Stimulated activated CD4-positive, alpha-beta T cell treated with anti-CD3 and anti-CD28 coated beads, Interleukin-15, amount 100 ng/mL, for 48 hours (primary cell): Measurements from ENCODE around the gene LIPJ.

Experiments
- DNase-seq, 2 donors: peaks; one replicate each; pipeline ENCODE4 v3.0.0-alpha.2; 2020; ENCODE audit warnings: low read depth in 2 of 2

The LIPJ gene, protein sequence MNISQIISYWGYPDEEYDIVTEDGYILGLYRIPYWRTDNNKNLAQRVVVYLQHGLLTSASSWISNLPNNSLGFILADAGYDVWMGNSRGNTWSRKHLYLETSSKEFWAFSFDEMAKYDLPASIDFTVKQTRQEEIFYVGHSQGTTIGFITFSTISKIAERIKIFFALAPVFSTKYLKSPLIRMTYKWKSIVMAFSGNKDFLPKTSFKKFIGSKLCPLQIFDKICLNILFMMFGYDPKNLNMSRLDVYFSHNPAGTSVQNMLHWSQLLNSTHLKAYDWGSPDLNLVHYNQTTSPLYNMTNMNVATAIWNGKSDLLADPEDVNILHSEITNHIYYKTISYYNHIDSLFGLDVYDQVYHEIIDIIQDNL

DNA sequence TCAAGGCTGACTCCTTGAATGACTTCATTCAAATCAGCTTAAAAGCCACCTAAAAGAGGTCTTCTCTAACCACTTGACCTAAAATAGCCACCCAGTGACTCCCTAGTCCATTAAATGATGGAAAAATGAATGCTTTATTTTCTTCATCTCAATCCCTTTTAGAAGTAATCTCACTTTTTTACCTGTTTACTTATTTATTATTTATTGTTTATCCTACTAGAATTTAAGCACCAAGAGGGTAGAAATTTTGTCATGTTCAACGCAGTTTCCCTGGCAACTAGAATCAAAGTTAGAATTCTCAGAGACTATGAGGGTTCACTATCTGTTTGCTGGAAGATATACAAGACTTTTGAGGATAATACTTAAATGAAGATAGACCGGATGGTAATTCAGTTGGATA is at the start of gene LIPJ:
TSS of gene LIPJ (plus strand) at position 301 of the 400 bp plus-strand sequence. CDS start 3,926 bp downstream, outside the sequence.
- DNase-seq, result no peak

DNA sequence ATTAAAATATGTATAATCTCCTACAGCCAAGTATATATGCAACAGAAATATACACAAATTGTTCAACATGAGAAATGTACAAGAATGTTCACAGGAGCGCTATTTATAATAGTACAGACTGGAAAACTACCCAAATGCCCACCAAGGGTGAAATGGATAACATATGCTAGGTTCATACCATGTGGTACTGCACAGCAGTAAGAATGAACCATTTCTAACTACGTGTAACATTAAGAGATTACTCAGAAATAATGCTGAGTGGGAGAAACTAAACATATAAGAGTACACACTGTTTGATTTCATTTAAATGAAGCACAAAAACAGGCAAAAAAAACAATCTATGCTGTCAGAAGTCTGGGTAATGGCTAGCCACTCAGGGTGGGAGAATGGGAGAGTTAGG is 49.2 kb upstream of the LIPJ start:
- DNase-seq, result no peak

- DNase-seq, result no peak
Observed at GRCh38 chr10:88538048-88538447, 48.5 kb upstream of the LIPJ start.

DNA sequence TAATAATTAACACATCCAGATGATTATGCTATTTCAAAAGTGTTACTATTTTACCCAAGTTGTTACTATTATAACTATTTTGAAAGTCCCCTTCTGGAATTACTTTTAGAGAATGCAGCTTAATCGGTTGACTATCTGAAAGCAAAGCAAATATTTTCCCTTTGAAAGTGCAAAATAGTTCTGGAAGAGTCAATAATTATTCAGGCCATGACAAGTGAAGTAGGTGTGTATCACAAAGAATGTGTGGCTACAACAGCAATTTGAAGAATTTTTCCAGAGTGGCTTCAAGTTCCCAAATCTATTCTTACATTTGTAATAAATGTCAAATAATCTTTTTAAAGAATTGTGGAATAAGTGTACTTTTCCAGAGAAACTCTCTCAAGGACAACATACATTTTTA is 46.2 kb upstream of the LIPJ start:
- DNase-seq, result no peak

GRCh38 chr10:88541116-88541626 is 45.4 kb upstream of the LIPJ start:
- no peak for DNase-seq

DNA sequence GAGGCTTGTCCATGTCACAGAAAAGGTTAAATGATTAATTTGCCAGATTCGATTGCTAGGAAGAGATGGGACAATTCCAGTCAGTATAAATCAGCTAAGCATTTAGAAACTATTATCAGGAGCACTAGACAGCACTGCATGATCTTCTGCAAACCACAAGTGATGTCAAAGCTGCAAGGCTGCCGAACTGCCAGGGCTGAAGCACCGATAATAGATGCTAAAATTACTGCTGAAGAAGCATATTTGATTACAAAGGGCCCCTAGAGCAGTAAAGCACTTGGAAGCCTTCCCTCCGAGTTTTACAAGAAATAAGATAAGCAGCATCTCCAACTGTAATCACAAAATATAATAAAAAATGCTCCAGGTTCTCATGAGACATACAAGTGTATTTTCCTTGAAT is 44.0 kb upstream of the LIPJ start:
- no peak for DNase-seq

GRCh38 chr10:88544140-88544870 is 42.3 kb upstream of the LIPJ start:
- DNase-seq, result no peak

GRCh38 chr10:88545359-88545758 is 41.2 kb upstream of the LIPJ start:
- DNase-seq, result no peak

DNA sequence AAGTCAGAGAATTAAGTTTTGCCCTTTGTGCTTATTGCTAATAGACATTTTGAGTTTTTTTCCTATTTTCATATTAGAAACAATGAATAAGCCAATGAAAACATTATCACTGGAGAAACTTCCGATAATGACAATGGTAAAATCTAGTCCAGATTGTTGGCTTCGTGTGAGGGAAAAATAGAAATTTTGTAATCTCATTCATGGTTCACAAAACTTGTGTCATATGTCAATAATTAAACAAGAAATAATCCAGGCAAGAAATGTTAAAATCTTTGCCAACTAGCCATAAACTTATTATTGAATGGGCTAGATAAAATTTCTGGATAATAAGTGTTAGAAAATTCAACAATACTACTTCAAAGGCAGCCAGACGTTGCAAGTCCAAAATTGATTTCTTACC is 40.1 kb upstream of the LIPJ start:
- no peak for DNase-seq

DNA sequence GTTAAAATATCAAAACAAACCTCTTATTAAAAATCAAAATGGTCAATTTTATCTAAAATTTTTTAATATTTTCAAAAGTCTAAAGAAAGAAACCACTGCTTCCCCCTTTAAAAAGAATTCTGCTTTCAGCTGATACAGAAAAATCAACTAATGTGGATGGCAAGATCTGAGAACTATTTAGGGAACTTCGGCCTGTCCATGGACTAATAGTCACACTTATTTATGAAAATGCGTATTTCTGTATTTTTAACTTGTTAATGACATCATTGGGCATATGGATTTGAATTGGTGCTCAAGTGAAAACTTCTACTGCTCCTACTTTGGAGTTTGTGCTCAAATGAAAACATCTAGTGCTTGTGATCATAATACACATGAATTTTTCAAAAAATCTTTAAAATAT is 35.3 kb upstream of the LIPJ start:
- no peak for DNase-seq

DNA sequence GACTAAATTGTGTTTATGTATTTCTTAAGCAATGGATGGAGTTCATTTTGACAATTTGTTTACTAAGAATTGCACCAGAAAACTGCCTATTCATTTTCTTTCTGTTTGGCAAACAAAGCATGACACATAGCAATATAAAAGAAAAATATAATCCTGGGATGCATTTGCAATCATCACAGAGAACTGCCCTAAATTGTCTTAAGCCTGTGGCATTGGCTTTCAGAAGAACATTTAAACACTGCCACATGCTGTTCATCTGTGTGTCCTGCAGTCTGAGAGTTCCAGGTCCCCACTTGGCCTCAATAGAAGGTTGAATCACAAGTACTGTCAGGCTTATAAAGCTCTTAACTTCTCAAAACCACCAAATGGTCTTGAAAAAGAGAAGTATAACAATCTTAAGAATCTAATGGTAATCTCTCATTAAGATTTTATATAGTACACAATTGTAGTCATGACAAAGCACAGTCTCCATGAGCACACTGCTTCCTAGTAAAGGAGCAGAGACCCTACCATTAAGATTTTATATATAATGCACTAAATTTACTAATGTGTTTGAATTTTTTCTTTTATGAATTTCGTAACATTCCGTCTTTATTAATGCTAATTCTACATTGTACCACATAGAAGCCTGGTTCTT is 33.3 kb upstream of the LIPJ start:
- peak; percentile 7 to 8 for DNase-seq

DNA sequence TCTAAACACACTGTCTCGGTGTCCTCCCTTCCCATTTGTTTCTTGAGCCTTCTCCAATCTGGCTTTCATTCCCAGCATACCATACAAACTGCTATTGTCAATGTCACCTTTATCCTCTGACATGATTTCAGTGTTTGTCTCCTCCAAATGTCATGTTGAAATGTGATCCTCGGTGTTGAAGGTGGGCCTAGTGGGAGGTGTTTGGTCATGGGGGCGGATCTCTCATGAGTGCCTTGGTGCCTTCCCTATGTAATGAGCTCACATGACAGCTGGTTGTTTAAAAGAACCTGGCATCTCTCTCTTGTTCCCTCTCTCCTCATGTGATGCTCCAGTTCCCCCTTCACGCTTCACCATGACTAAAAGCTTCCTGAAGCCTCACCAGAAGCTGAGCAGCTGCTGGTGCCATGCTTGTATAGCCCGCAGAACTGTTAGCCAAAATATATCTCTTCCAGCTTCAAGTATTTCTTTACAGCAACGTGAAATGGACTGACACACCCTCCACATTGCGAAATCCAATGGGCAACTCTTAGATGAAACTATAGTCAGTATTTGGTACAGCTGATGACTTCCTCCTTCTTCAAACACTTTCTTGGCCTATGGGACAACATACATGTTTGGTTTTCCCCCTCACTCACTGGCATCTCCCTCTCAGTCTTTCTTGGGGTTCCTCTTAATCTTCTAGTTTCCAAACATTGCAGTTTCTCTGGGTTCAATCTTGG is 31.2 kb upstream of the LIPJ start:
- DNase-seq, result no peak

- DNase-seq, result no peak
Observed at GRCh38 chr10:88557256-88557655, 29.3 kb upstream of the LIPJ start.

DNA sequence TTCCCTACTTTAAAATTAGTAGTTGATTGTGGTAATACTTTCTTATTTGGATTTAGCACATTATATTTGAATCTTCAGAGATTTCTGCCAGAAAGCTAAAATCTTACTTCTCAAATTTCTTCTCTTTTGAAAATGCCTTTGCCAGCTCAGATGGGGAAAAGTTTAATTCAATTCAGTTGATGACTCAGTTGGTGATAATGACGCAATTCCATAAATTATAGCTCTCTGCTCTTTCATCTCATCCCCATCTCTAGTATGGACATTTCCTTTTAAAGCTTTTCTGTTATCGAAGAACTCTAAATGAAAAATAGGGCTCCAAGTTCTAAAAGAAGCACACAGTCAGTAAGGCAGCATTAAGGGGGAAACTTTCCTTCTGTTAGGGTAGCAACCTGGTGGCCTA is 28.9 kb upstream of the LIPJ start:
- no peak for DNase-seq

- DNase-seq, result no peak
Observed at GRCh38 chr10:88562152-88562551, 24.4 kb upstream of the LIPJ start.

DNA sequence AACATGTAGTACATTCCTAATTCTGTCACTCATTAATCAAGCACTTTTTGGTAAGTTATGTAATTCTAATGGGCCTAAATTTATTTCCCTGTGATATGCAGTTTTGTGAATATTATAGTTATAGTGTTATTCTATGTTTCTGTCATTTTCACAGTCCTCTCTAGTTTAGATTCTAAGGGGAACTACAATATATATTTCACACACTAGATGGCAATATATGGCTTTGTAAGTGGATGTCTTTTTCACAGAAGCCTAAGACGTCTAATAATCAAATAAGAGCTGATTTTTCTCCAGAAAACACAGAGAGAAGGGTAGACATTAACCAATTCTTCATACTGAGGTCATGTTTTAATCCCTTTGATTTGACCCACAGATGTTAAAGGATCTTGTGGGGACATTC is 21.5 kb upstream of the LIPJ start:
- no peak for DNase-seq

GRCh38 chr10:88582411-88582805 is 4.2 kb upstream of the LIPJ start:
- DNase-seq, result no peak

DNA sequence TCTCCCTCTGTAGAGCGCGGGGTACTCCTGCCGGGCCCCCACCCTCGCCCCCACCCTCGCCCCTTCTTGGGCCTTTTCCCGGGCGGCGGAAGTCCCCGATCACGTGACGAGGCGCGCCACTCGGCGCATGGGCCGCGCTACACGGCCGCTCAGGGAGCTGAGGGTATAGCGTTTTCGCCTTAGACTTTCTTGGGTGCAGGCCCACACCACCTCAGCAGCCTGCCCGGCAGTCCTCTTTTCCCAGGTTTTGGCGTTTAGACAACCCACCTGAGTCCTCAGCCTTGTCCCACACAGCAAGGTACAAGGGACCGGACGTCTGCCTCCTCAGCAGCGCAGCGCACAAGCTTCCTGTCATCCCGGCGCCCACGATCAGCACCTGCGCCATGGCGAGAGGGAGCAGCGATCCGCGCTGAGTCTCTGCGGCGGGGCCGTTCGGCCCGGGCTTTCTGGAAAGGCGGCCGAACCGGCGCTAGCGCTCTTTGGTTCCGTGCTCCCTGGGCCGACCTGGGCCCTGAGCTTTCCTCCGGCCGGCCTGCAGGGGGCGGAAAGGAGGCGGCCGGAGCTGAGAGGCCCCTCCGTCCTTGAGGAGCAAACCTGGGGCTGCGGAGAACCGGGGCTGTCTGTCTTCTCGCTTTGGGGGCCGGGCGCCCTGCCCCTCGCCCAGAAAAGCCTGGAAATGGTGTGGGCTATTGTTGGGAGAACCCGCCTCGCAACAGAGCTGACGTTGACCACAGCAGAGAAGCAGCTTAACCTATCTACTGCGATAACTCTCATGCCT is 3.6 kb upstream of the LIPJ start, which contains the start of gene RNLS:
TSS of gene RNLS (minus strand) at position 513 of the 778 bp plus-strand sequence.
- DNase-seq, result peak; percentile 42 to 59

- DNase-seq, result no peak
Observed at GRCh38 chr10:88583584-88583957, 3.0 kb upstream of the LIPJ start.

DNA sequence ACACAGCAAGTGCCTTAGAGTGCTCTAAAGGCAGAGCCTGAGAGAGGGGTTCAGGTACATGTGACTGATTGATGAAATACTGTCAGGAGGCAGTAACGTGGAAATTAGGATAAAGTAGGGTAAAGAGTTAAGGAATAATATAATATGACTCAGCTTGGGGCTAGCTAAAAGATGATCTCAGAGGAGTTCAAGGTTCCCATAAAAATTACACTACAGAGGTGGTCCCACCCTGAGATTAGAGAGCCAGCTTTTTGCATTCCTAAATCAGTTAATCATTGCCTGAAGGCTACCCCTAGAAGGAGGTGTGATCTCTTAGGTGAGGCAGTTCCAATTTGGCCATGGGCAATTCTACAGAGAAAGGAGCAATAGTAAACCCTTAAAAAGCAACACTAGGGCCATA is 5.8 kb downstream of the LIPJ start:
- no peak for DNase-seq

GRCh38 chr10:88592906-88593305 is 6.3 kb downstream of the LIPJ start:
- no peak for DNase-seq
